VCaP (cell line): ENCODE measurements around the gene CMTM4.

Experiments used
- H3K27ac ChIP-seq: fragments of 450-650 bp; 2 replicates; pipeline ENCODE4 v1.5.1; 2017
- CTCF ChIP-seq: fragments of 450-650 bp; conservative IDR thresholded peaks from 2 replicates; pipeline ENCODE4 v1.5.1; 2017; ENCODE audit warnings: mild to moderate bottlenecking, moderate library complexity

Gene CMTM4

GRCh38 chr16:66580605-66581209 is 115.8 kb downstream of the CMTM4 start:
- H3K27ac ChIP-seq = no peak overlapping the region
- TF ChIP-seq CTCF = no peak

- no peak within 1 kb of the TSS for H3K27ac ChIP-seq
- TF ChIP-seq CTCF = no peak
These were observed 117.7 kb downstream of the CMTM4 start, which contains the start of gene CMTM2 for GRCh38 chr16:66578651-66579531. TSS of gene CMTM2 (plus strand) at chr16:66579463. CDS start at chr16:66579608, 145 bp downstream.

- H3K27ac ChIP-seq = no peak overlapping the region
- no peak for TF ChIP-seq CTCF
These were observed 120.2 kb downstream of the CMTM4 start for GRCh38 chr16:66576296-66576695.

- H3K27ac ChIP-seq = no peak overlapping the region
- TF ChIP-seq CTCF = no peak
These were observed 121.5 kb downstream of the CMTM4 start for GRCh38 chr16:66575060-66575459.

GRCh38 chr16:66574531-66574930 is 122.0 kb downstream of the CMTM4 start:
- no peak for TF ChIP-seq CTCF
- H3K27ac ChIP-seq = no peak overlapping the region

- no peak for TF ChIP-seq CTCF
- no peak overlapping the region for H3K27ac ChIP-seq
These were observed 122.5 kb downstream of the CMTM4 start for GRCh38 chr16:66574081-66574480.

- H3K27ac ChIP-seq = no peak overlapping the region
- TF ChIP-seq CTCF = no peak
These were observed 124.2 kb downstream of the CMTM4 start for GRCh38 chr16:66572356-66572755.
